Thyroid gland (tissue), 4 donors: ENCODE measurements around the gene TRAPPC2L. TPM values are rescaled to one million over a fixed set of nuclear protein-coding genes. Genes with fewer than 3 reads are reported as not detected.
A peak's percentile ranks its signal among the peaks of the same experiment; 100 is the strongest.
"Not testable (repeated sequence)": the region's sequence is repeated elsewhere in the genome, so short reads cannot be mapped to it uniquely, and the experiment has no call there.

Experiments used
- DNase-seq, 2 donors: peaks; one replicate each; pipeline ENCODE4 v3.0.0-alpha.2; 2019
- H3K27ac ChIP-seq, 3 donors: fragments of 200-600 bp; sonication (generic); 1 replicate in 2 of 3; 2 replicates in 1 of 3; pipeline ENCODE4 v1.5.1; 2016 to 2019; ENCODE audit warnings: mild to moderate bottlenecking in 1 of 3, moderate library complexity in 1 of 3
- H3K27me3 ChIP-seq: fragments of 200-600 bp; sonication (generic); one replicate; pipeline ENCODE4 v1.5.1; 2019
- H3K36me3 ChIP-seq, 2 donors: fragments of 200-600 bp; sonication (generic); one replicate each; pipeline ENCODE4 v1.5.1; 2016 to 2019
- H3K4me1 ChIP-seq, 2 donors: fragments of 200-600 bp; sonication (generic); one replicate each; pipeline ENCODE4 v1.5.1; 2017 to 2019
- H3K4me3 ChIP-seq, 3 donors: fragments of 200-600 bp; sonication (generic); replicated peaks in 1 of 3; 1 replicate in 2 of 3; 2 replicates in 1 of 3; pipeline ENCODE4 v1.5.1; 2016; ENCODE audit warnings: mild to moderate bottlenecking in 1 of 3
- H3K9me3 ChIP-seq: fragments of 200-600 bp; sonication (generic); one replicate; pipeline ENCODE4 v1.5.1; 2017
- POLR2A ChIP-seq, 2 donors: fragments of 450-650 bp; IDR thresholded peaks; one replicate each; pipeline ENCODE4 v1.6.1; 2017; ENCODE audit warnings: antibody characterized with exemption in 2 of 2, mild to moderate bottlenecking in 2 of 2, moderate library complexity in 1 of 2
- WGBS, 2 donors: methylation state at CpG; one replicate each; pipeline ENCODE4 v1.1.5; 2017; 5-methylcytosine and 5-hydroxymethylcytosine counted together
- intact Hi-C: fragments of 100-400 bp; cut with DNase I; formaldehyde crosslinking; loops from one replicate; pipeline ENCODE4 v1.15.1; 2023
- total RNA-seq, 4 donors: library from RNA; depleted of rRNA; stranded (reverse); fragments of >200 nt; gene quantifications; one replicate each; pipeline ENCODE4 v1.2.3, GENCODE V29; 2016
- TF ChIP-seq, protein P1 (sequence below), 6 experiments: fragments of 200-600 bp in 3 of 6; fragments of 450-650 bp in 3 of 6; sonication (generic) in 3 of 6; IDR thresholded peaks; one replicate each; pipeline ENCODE4 v1.5.1; 2016 to 2019; ENCODE audit warnings: antibody characterized with exemption in 6 of 6, mild to moderate bottlenecking in 2 of 6, inconsistent platforms in 1 of 6, moderate library complexity in 1 of 6

The TRAPPC2L gene
- total RNA-seq, 4 donors from 2014 or later, result 18.9 to 50.4 (median 43.8) TPM

DNA sequence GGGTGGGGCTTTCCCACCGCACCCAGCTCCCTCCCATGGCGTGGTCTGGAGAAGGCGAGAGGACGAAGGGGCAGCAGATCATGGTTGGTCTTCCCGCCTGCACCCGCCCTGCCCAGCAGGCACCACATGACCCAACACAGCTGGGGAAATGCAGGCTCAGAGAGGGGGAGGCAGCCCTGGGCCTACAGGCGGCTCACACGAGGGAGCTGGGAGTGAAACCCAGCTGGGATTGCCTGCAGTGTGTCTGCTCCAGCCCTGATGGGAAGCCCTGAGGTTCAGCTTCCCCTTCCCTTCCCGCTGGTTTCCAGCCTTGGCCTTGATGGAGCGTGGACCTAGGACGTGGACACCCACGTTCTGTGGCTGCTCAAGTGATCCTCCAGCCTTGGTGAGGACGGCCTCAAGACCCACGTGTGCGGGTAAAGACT lies 29.5 kb downstream of the TRAPPC2L start:
- TF ChIP-seq POLR2A (IDR thresholded peaks at IDR 0.05), result no peak
- TF ChIP-seq, protein P1, sequence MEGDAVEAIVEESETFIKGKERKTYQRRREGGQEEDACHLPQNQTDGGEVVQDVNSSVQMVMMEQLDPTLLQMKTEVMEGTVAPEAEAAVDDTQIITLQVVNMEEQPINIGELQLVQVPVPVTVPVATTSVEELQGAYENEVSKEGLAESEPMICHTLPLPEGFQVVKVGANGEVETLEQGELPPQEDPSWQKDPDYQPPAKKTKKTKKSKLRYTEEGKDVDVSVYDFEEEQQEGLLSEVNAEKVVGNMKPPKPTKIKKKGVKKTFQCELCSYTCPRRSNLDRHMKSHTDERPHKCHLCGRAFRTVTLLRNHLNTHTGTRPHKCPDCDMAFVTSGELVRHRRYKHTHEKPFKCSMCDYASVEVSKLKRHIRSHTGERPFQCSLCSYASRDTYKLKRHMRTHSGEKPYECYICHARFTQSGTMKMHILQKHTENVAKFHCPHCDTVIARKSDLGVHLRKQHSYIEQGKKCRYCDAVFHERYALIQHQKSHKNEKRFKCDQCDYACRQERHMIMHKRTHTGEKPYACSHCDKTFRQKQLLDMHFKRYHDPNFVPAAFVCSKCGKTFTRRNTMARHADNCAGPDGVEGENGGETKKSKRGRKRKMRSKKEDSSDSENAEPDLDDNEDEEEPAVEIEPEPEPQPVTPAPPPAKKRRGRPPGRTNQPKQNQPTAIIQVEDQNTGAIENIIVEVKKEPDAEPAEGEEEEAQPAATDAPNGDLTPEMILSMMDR (IDR thresholded peaks at IDR 0.05), result no peak
- no peak overlapping the region for H3K27ac ChIP-seq
- no peaks in the 10 kb centered on the region for H3K9me3 ChIP-seq
- 87 to 92% methylated on average over 8 to 14 of the region's 15 CpGs for WGBS, 2 donors
- no peaks in the 10 kb centered on the region for H3K36me3 ChIP-seq
- no peak overlapping the region for H3K4me3 ChIP-seq
- no peak for DNase-seq
- peaks cover 14 to 29% of the 10 kb centered on the region in 2 donors for H3K4me1 ChIP-seq
- intact Hi-C loops, result no loop called here
- no peaks in the 10 kb centered on the region for H3K27me3 ChIP-seq

DNA sequence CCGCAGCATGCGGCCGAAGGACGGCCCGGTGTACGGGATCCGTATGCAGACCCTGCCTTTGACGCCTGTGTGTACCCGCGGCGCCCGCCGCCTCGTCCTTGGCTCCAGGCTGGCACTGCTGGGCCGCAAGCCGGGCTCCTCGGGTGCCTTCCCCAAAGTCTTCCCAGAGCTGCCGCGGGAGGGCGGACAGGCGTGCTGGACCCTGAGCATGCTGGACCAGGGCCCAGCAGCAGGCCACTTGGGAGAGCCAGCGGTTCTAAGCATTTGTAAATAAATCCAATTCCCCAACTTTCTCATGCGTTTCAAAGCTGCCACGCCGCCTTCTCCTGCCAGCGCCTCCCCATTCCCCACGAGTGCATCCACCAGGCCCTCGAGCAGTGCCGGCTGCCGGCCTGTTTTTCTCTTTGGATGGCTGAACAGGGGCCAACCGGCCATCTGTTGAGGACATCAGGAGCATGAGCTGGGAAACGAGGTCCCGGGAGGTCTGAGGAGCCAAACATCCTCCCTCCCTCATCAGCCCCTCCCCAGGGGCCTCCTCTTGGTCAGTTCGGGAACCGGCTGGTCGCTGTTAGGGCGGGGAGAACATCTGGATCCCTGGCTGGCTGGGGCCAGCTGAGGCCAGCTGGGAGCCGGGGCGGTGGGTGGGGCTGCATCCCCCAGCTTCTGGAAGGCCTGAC lies 30.1 kb downstream of the TRAPPC2L start:
- intact Hi-C loops, result no loop called here
- peak; percentile 63 to 84 for DNase-seq
- no peaks in the 10 kb centered on the region for H3K27me3 ChIP-seq
- TF ChIP-seq POLR2A (IDR thresholded peaks at IDR 0.05), result no peak
- TF ChIP-seq, protein P1 (IDR thresholded peaks at IDR 0.05), result peak in 1 of 6 experiments; percentile 6
- H3K9me3 ChIP-seq, result no peaks in the 10 kb centered on the region
- WGBS, 2 donors, result 41 to 55% methylated on average over 17 to 31 of the region's 39 CpGs
- H3K27ac ChIP-seq, result peak overlapping the region in 1 of 3 donors; percentile 57
- H3K4me3 ChIP-seq, result no peak overlapping the region
- no peaks in the 10 kb centered on the region for H3K36me3 ChIP-seq
- peaks cover 14 to 29% of the 10 kb centered on the region in 2 donors for H3K4me1 ChIP-seq

DNA sequence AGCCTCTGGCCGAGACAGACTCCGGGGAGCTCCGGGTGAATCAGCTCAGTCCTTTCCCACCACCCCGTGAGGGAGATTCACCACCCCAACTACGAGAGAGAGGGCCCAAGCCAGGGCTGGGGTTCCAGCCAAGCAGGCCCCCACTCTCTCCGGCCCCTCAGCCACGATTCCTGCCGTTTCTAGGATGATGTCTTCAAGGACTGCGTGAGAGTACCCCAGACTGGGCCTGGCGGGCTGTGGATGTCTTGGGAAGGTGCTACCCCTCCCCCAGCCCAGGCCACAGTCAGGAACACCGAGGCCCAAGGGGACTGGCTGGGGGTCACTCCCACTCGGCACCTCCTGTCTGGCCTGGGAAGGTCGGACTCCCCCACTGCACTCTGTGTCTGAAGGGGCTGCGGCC lies 31.1 kb downstream of the TRAPPC2L start:
- no peak for TF ChIP-seq POLR2A (IDR thresholded peaks at IDR 0.05)
- TF ChIP-seq, protein P1 (IDR thresholded peaks at IDR 0.05), result no peak
- intact Hi-C loops, result no loop called here
- H3K27me3 ChIP-seq, result no peaks in the 10 kb centered on the region
- H3K9me3 ChIP-seq, result no peaks in the 10 kb centered on the region
- H3K36me3 ChIP-seq, result no peaks in the 10 kb centered on the region
- H3K4me3 ChIP-seq, result no peak overlapping the region
- H3K4me1 ChIP-seq, result peaks cover 14 to 29% of the 10 kb centered on the region in 2 donors
- WGBS, 2 donors, result 80 to 88% methylated on average over 6 to 7 of the region's 14 CpGs
- DNase-seq, result no peak
- no peak overlapping the region for H3K27ac ChIP-seq

DNA sequence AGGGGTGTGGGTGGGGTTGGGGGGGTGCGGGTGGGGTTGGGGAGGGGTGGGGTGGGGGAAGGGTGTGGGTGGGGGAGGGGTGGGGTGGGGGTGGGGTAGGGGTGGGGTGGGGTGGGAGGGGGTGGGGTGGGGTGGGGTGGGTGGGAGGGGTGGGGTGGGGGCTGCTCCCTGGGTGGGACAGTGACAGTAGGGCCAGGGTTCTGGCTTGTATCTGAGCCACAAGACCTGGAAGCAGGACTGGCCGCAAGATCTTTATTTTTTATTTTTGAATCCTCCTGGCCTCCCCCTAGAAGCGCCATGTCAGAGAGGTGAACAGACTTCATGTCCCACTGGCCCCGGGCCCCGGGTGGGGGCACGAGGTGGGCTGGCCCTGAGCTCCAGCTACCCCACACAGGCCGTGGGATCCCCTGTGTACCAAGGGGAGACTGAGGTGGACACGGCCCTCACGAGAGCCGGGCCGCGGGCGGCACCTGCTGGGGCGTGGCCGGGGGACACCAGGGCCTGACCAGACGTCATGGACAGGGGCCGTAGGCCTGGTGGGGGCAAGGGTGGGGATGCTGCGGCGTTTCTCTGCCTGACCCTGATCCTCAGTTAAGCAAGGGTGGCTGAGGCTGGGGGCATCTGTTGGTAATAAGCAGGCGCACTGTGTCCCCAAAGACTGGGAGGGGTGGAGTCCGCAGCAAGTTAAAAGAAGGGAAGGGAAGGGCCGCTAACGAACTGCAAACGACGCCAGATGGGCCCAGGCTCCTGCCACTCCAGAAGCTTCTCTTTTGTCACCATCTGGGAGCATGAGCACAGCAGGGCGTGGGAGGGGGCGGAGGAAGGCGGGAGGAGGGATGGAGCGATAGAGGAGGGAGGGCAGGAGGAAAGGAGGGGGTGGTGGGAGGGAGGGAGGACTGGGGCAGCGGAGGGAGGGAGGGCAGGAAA lies 31.8 kb downstream of the TRAPPC2L start:
- H3K27ac ChIP-seq, result no peak overlapping the region
- intact Hi-C loops, result no loop called here
- H3K36me3 ChIP-seq, result no peaks in the 10 kb centered on the region
- H3K4me3 ChIP-seq, result no peak overlapping the region
- no peak for DNase-seq
- H3K9me3 ChIP-seq, result no peaks in the 10 kb centered on the region
- TF ChIP-seq, protein P1 (IDR thresholded peaks at IDR 0.05), result no peak
- TF ChIP-seq POLR2A (IDR thresholded peaks at IDR 0.05), result no peak
- peaks cover 14 to 29% of the 10 kb centered on the region in 2 donors for H3K4me1 ChIP-seq
- 79 to 85% methylated on average over 22 to 26 of the region's 30 CpGs for WGBS, 2 donors
- no peaks in the 10 kb centered on the region for H3K27me3 ChIP-seq

DNA sequence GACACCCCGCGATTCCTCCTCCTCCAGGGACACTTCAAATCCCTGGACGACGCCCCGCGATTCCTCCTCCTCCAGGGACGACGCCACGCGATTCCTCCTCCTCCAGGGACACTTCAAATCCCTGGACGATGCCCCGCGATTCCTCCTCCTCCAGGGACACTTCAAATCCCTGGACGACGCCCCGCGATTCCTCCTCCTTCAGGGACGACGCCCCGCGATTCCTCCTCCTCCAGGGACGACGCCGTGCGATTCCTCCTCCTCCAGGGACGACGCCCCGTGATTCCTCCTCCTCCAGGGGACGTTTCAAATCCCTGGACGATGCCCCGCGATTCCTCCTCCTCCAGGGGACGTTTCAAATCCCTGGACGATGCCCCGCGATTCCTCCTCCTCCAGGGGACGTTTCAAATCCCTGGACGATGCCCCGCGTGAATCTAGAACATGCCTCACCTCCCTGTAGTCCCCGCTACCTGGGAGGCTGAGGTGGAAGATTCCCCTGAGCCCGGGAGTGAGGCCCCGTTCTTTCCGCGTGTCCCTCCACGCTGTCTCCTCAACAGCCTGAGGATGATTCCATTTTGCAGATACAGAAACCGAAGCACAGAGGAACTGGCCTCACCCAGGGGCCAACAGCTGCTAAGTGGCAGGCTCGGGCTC lies 32.9 kb downstream of the TRAPPC2L start:
- H3K9me3 ChIP-seq, H3K4me3 ChIP-seq, intact Hi-C loops, DNase-seq, H3K27me3 ChIP-seq, H3K36me3 ChIP-seq, H3K27ac ChIP-seq: not testable (repeated sequence)
- H3K4me1 ChIP-seq, result peaks cover 14 to 29% of the 10 kb centered on the region in 2 donors
- 91 to 93% methylated on average over 47 to 48 of the region's 48 CpGs for WGBS, 2 donors
